Measurements from ENCODE around the gene NFATC1.

The NFATC1 gene

DNA sequence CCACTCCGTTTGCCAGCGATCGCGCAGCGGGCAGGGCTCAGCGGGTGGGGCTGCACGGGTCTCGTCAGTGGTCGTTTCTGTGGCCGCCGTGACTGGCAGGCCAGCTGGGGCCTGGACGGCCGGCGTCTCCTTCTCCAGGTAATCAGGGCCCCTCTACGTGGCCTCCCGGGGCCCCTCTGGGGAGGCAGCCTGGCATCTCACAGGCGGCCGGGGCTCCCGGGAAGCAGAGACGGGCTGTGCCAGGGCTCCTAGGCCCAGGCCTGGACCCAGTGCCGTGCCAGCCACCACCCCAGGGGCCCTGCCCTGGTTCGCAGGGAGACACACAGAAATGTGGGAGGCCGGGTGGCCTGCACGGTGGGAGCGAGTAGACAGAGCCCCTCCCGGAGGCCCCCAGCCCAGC, 59.5 kb downstream of the NFATC1 start:
- H3K27ac ChIP-seq (ENCODE audit: low read depth, low read length, poor library complexity, severe bottlenecking), result no peak overlapping the region
- no peaks in the 10 kb centered on the region for H4K20me1 ChIP-seq (ENCODE audit: insufficient read depth, low read length)
- H3K4me3 ChIP-seq (ENCODE audit: low read depth, low read length, poor library complexity, severe bottlenecking), result no peak overlapping the region
- H3K79me2 ChIP-seq (ENCODE audit: insufficient read depth, low read length), result no peaks in the 10 kb centered on the region
- no peaks in the 10 kb centered on the region for H3K9me3 ChIP-seq (ENCODE audit: low read length)
- H3F3A ChIP-seq (ENCODE audit: insufficient read depth, low read length), result no peaks in the 10 kb centered on the region
- H2AFZ ChIP-seq (ENCODE audit: low read length), result no peak overlapping the region
- no peak overlapping the region for H3K4me2 ChIP-seq (ENCODE audit: low read length)
- H3K9ac ChIP-seq (ENCODE audit: low read length), result no peak overlapping the region
- H3K9me2 ChIP-seq (ENCODE audit: low read depth, low read length), result no peaks in the 10 kb centered on the region
- TF ChIP-seq EZH2 (IDR thresholded peaks at IDR 0.05; ENCODE audit: borderline replicate concordance, low read length), result no peak
- TF ChIP-seq, protein P1, sequence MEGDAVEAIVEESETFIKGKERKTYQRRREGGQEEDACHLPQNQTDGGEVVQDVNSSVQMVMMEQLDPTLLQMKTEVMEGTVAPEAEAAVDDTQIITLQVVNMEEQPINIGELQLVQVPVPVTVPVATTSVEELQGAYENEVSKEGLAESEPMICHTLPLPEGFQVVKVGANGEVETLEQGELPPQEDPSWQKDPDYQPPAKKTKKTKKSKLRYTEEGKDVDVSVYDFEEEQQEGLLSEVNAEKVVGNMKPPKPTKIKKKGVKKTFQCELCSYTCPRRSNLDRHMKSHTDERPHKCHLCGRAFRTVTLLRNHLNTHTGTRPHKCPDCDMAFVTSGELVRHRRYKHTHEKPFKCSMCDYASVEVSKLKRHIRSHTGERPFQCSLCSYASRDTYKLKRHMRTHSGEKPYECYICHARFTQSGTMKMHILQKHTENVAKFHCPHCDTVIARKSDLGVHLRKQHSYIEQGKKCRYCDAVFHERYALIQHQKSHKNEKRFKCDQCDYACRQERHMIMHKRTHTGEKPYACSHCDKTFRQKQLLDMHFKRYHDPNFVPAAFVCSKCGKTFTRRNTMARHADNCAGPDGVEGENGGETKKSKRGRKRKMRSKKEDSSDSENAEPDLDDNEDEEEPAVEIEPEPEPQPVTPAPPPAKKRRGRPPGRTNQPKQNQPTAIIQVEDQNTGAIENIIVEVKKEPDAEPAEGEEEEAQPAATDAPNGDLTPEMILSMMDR (IDR thresholded peaks at IDR 0.05; ENCODE audit: low read length), result no peak
- no peaks in the 10 kb centered on the region for H3K27me3 ChIP-seq (ENCODE audit: insufficient read depth, low read length)
- H3K4me1 ChIP-seq (ENCODE audit: insufficient read depth, low read length, severe bottlenecking), result peaks cover 43% of the 10 kb centered on the region
- H3K36me3 ChIP-seq (ENCODE audit: insufficient read depth, low read length), result peaks cover 88% of the 10 kb centered on the region

- Histone ChIP-seq H3K36me3 (ENCODE audit: insufficient read depth, low read length) (peaks cover 86% of the 10 kb centered on the region), H3K79me2 (ENCODE audit: insufficient read depth, low read length) (no peaks in the 10 kb centered on the region), H3K9me3 (ENCODE audit: low read length) (no peaks in the 10 kb centered on the region), H3K4me3 (ENCODE audit: low read depth, low read length, poor library complexity, severe bottlenecking) (no peak overlapping the region), H3K27me3 (ENCODE audit: insufficient read depth, low read length) (no peaks in the 10 kb centered on the region), H4K20me1 (ENCODE audit: insufficient read depth, low read length) (no peaks in the 10 kb centered on the region), H3K27ac (ENCODE audit: low read depth, low read length, poor library complexity, severe bottlenecking) (no peak overlapping the region), H3K9me2 (ENCODE audit: low read depth, low read length) (no peaks in the 10 kb centered on the region), H3K9ac (ENCODE audit: low read length) (no peak overlapping the region), H2AFZ (ENCODE audit: low read length) (no peak overlapping the region), H3K4me2 (ENCODE audit: low read length) (no peak overlapping the region), H3F3A (ENCODE audit: insufficient read depth, low read length) (no peaks in the 10 kb centered on the region), H3K4me1 (ENCODE audit: insufficient read depth, low read length, severe bottlenecking) (peaks cover 54% of the 10 kb centered on the region)
- TF ChIP-seq EZH2 (IDR thresholded peaks at IDR 0.05; ENCODE audit: borderline replicate concordance, low read length), result no peak
- TF ChIP-seq, protein P1 (IDR thresholded peaks at IDR 0.05; ENCODE audit: low read length), result no peak
These were observed 60.6 kb downstream of the NFATC1 start for GRCh38 chr18:79456105-79456980.

DNA sequence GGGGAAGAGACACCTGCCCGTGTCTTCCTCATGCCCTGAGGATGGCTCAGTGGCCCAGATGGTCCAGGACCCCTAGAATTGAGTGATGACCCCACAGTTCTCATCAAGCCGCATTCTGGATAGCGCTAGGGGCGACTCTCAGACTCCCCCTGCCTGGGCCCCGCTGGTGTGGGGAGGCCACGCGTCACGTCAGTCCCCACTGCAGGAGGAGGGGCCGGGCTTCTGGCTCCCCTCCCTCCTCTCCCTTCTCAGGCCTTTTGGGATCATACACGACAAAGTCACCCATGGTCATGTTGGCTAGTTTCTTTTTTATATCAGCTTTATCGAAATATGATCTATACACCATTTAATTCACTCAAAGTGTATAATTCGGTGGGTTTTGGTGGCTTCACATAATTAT, 61.5 kb downstream of the NFATC1 start:
- Histone ChIP-seq H3K9me2 (ENCODE audit: low read depth, low read length) (no peaks in the 10 kb centered on the region), H2AFZ (ENCODE audit: low read length) (no peak overlapping the region), H3K4me2 (ENCODE audit: low read length) (no peak overlapping the region), H3K79me2 (ENCODE audit: insufficient read depth, low read length) (no peaks in the 10 kb centered on the region), H3K9ac (ENCODE audit: low read length) (no peak overlapping the region), H3K27ac (ENCODE audit: low read depth, low read length, poor library complexity, severe bottlenecking) (no peak overlapping the region), H3K9me3 (ENCODE audit: low read length) (no peaks in the 10 kb centered on the region), H4K20me1 (ENCODE audit: insufficient read depth, low read length) (no peaks in the 10 kb centered on the region), H3K4me1 (ENCODE audit: insufficient read depth, low read length, severe bottlenecking) (peaks cover 57% of the 10 kb centered on the region), H3K36me3 (ENCODE audit: insufficient read depth, low read length) (peaks cover 86% of the 10 kb centered on the region), H3K27me3 (ENCODE audit: insufficient read depth, low read length) (no peaks in the 10 kb centered on the region), H3F3A (ENCODE audit: insufficient read depth, low read length) (no peaks in the 10 kb centered on the region), H3K4me3 (ENCODE audit: low read depth, low read length, poor library complexity, severe bottlenecking) (no peak overlapping the region)
- TF ChIP-seq, protein P1 (IDR thresholded peaks at IDR 0.05; ENCODE audit: low read length), result no peak
- no peak for TF ChIP-seq EZH2 (IDR thresholded peaks at IDR 0.05; ENCODE audit: borderline replicate concordance, low read length)
